T follicular helper cell (primary cell): ENCODE measurements around the gene OR2J1.
"Not testable (repeated sequence)": the region's sequence is repeated elsewhere in the genome, so short reads cannot be mapped to it uniquely, and the experiment has no call there.

Experiments
- DNase-seq: peaks from one replicate; pipeline ENCODE4 v3.0.0-alpha.2; 2020; ENCODE audit warnings: low read depth
- total RNA-seq, 2 experiments: gene quantifications; one replicate each; lab custom pipeline; 2026; lab: John Stamatoyannopoulos, UW

The OR2J1 gene
- total RNA-seq, result 0 to 0.06 reads per million in 2 experiments

DNA sequence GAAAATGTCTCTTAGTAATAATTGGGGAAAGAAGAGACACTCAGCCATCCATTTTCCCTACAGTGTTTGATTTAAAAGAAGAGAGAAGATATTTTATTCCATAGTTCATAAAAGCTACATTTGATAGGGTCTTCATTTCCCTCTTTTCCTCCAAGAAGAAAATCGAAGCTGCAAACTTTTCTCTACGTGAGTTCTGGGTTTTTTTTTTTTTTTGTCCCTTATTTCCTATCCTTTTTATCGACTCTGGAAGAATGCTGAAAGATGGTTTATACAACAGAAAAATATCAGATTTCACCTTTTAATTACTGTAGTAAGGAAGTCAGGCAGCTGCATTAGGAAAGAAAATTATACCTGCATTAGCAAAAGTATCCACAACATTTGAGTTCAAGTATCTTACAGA is at the start of gene OR2J1:
TSS of gene OR2J1 (plus strand) at position 301 of the 400 bp plus-strand sequence. CDS start 1,453 bp downstream, outside the sequence.
- no peak for DNase-seq

GRCh38 chr6:29051680-29052079 is 47.6 kb upstream of the OR2J1 start:
- no peak for DNase-seq

- no peak for DNase-seq
These were observed 27.2 kb upstream of the OR2J1 start for GRCh38 chr6:29071831-29072723.

GRCh38 chr6:29079203-29079602 is 20.1 kb upstream of the OR2J1 start:
- DNase-seq, result no peak

- DNase-seq, result no peak
These were observed 18.0 kb upstream of the OR2J1 start for GRCh38 chr6:29081312-29081711.

DNA sequence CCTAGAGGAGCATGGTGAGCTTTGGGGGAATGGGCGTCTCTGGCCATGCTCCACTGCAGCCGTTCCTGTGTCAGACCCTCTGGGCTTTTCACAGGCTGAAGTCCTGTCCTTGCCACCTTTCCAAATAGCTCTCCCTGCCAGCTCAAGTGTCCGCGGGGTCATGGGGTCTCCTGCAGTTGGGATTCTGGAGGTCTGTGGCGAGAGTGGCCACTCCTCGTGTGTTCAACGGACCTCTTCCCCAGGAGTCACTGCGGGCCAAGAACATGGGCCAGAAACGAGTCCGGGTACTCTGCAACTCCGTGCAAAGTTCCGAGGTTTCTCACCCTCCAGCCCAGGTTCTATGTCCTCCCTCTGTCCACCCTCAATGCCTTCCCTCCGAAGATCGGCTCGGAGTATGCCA is 16.8 kb upstream of the OR2J1 start:
- no peak for DNase-seq

- DNase-seq, result no peak
These were observed 12.1 kb upstream of the OR2J1 start, which contains the start of gene OR2B3 for GRCh38 chr6:29087213-29087612. Gene OR2B3 (minus strand): TSS chr6:29087313. CDS start chr6:29087248, 65 bp downstream.

DNA sequence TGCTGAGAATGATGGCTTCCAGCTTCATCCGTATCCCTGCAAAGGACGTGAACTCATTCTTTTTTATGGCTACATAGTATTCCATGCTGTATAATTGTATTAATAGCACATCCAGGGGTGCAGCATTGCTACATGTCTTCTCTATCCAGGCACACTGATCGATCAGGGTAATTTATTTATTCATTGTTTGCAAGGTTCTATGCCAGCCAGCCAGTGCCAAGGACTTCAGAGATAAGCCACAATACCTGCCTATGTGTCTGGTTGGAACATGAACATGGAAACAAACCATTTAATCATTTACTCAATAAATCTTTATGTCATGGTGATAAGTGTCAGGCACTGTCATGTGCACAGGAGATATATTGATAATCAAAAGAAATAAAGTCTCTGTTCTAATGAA is 6.3 kb upstream of the OR2J1 start:
- no peak for DNase-seq

- no peak for DNase-seq
These were observed 1.5 kb upstream of the OR2J1 start for GRCh38 chr6:29097803-29098202.

DNA sequence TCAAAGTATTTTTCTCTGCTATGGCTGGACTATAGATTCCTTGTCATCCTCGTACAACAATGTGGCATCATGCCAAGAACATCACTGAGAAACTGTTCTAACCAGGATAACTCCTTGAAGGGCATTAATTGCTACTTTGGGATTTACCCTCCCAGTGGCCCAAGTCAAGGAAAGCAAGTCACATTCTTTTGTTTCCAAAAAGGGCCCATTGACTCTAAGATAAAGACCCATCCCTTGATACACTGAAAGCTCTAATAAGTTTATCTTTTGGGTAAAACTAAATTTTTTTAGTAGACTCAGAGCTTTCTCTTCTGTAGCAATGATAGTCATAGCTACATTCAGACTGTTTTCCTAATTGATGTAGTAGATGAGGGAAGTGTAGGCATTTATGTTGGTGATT is 8.5 kb downstream of the OR2J1 start, which contains the start of gene OR2J3:
TSS of gene OR2J3 (plus strand) at position 301 of the 400 bp plus-strand sequence. CDS start 3,833 bp downstream, outside the sequence.
- DNase-seq, result no peak

GRCh38 chr6:29112135-29112534 is 12.8 kb downstream of the OR2J1 start:
- no peak for DNase-seq

DNA sequence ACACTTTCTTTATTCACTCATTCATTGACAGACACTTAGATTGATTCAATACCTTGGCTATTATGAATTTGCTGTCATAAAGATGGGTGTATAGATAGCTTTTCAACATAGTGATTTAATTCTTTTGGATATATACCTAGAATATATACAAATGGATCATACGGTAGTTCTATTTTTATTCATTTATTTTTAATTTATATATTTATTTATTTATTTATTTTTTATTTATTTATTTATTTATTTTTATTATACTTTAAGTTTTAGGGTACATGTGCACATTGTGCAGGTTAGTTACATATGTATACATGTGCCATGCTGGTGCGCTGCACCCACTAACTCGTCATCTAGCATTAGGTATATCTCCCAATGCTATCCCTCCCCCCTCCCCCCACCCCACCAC is 15.7 kb downstream of the OR2J1 start:
- DNase-seq, result not testable (repeated sequence)

DNA sequence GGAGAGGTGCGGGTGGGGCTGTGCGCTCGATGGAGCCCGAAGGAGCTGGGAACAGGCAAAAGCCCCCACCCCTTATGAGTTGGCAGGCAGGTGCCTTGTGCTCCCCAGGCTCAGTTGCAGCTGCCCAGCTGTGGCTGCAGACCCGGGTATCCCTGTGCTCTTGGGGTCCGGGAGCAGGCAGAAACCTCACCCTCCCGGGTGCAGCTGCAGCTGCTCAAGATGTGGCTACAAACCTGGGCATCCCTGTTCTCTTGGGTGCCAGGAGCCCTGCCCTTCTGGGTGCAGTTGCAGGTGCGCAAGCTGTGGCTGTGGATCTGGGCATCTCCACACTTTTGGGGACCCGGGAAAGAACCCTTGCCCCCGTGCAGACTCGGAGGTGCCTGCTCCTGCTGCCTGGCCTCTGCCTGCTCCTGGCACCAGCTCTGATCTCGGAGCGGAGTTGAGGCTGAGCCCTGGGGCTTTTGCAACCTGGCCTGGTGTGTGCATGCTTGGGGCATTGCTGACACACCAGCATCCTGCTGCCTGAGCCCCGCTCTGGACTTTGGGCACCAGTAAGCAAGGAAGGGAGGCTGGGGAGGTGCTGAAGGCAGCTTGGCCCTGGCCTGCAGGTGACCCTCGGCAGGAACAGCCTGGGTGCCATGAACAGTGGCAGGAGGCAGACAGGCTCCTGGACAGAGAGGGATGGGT is 30.2 kb downstream of the OR2J1 start:
- DNase-seq, result no peak

GRCh38 chr6:29130644-29131043 is 31.4 kb downstream of the OR2J1 start:
- no peak for DNase-seq

DNA sequence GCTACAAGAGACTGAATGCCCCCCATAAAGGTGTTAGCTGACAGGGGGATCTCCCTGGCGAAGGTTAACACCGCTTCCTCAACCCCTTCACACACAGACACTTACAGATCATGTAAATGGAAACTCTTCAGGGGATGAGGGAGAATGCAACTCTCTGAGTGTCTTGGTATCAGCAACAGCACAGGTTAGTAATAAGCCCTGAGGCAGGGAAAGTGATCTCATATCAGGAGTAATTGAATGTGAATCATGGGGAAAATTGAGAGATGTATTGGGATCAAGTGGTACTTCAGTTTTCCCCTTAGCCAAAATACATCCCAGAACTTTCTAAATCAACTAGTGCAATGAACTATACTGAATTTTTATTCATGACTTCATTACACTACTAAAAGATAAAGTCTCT is 32.4 kb downstream of the OR2J1 start:
- no peak for DNase-seq

- DNase-seq, result no peak
These were observed 38.4 kb downstream of the OR2J1 start for GRCh38 chr6:29137724-29138123.

DNA sequence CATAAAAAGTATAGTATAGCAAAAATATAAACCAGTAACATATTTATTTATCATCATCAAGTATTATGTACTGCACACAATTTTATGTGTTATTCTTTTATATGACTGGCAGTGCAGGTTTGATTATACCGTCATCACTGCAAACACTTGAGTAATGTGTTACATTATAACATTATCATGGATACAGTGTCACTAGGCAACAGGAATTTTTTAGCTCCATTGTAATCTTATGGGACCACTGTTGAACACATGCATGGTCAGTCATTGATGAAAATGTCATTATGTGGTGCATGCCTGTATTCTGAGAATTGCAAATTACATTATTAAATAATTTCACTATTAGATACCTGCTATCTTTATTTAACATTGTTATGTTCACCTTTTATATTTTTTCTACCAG is 42.3 kb downstream of the OR2J1 start:
- DNase-seq, result no peak

DNA sequence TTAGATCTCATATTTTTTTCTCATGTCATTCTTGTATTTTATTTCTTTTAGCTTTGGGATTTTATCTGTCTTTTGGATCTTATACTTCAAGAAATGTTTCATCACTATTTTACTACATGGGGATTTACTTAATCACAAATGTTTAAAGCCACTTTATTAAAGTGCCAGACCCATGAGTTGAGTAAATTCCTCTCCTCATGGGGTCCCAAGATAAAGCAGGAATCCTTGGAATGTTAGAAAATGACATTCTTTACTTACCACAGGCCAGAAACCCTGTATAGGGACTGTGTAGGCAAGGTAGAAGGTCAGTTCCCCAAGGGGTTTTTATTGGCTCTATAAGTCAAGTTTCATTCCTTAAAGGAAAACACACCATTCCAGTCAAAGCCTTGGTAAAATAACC is 43.0 kb downstream of the OR2J1 start:
- no peak for DNase-seq

DNA sequence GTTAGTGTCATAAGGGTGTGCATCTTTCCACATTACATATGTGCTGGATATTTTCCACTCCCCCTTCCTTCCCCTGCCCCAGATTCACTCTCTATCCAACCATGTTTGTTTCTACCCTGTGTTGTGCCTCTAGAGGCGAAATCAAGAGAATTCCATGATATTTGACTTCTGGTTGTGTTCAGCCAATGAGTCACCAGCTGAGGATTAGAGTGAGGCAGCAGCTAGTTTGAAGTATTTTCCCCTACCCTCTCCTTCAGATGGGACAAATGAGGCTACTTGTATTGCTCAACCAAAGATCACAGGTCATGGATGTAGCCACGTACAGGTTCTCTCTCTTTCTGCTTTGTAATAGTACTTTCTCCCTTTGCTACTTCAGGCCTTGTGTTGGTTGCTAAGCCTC is 46.9 kb downstream of the OR2J1 start:
- DNase-seq, result no peak

- DNase-seq, result no peak
These were observed 47.8 kb downstream of the OR2J1 start for GRCh38 chr6:29147074-29147473.

DNA sequence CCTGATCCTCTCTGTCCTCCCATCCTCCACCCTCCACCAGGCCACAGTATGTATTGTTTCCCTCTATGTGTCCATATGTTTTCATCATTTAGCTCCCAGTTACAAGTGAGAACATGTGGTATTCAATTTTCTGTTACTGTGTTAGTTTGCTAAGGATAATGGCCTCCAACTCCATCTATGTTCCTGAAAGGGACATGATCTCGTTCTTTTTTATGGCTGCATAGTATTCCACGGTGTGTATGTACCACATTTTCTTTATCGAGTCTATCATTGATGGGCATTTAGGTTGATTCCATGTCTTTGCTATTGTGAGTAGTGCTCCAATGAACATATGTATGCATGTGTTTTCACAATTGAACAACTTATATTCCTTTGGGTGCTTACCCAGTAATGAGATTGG is 50.2 kb downstream of the OR2J1 start:
- DNase-seq, result not testable (repeated sequence)
